Caco-2 (cell line): Measurements from ENCODE around the gene MIF4GD. TPM values are rescaled to one million over a fixed set of nuclear protein-coding genes. Genes with fewer than 3 reads are reported as not detected.

Experiments
- BruUV-seq: library from RNA; stranded (reverse); fragments of 400-500 nt; replicated peaks from 2 replicates; lab custom pipeline; 2021; lab: Mats Ljungman, UMichigan
- CTCF ChIA-PET: fragments of 300-600 bp; sonication (Branson Sonifier 250); formaldehyde crosslinking; loops from one replicate; lab custom pipeline; 2022; ENCODE audit warnings: antibody characterized with exemption; lab: Charles Lee
- POLR2A ChIA-PET: fragments of 300-600 bp; sonication (Branson Sonifier 250); formaldehyde crosslinking; loops from one replicate; lab custom pipeline; 2022; ENCODE audit warnings: antibody characterized with exemption; lab: Charles Lee
- DNase-seq, 2 experiments: peaks; one replicate each; pipeline versions ENCODE4 v3.0.0 to v3.0.0-alpha.2; 2020 to 2022
- H3K27me3 ChIP-seq: replicated peaks from 2 replicates; pipeline ENCODE4 v1.6.0; 2011; ENCODE audit warnings: low read length; ENCODE audit not compliant: control insufficient read depth, insufficient read depth
- H3K36me3 ChIP-seq: 2 replicates; pipeline ENCODE4 v1.5.1; 2011; ENCODE audit warnings: low read length; ENCODE audit not compliant: control insufficient read depth, insufficient read depth
- H3K4me1 ChIP-seq: fragments of 250-450 bp; sonication (Bioruptor Pico); 2 replicates; pipeline ENCODE4 v1.5.1; 2020; ENCODE audit warnings: mild to moderate bottlenecking
- H3K4me3 ChIP-seq: 2 replicates; pipeline ENCODE4 v1.5.1; 2011; ENCODE audit warnings: low read depth, mild to moderate bottlenecking, control low read depth, low read length
- H3K9me3 ChIP-seq: fragments of 250-450 bp; sonication (Bioruptor Pico); 2 replicates; pipeline ENCODE4 v1.5.1; 2020; ENCODE audit warnings: mild to moderate bottlenecking, moderate library complexity
- H3K27ac Mint-ChIP-seq: one replicate; pipeline ENCODE4 v1.8.0; 2022; ENCODE audit warnings: mixed read lengths; ENCODE audit not compliant: unreplicated experiment
- H3K27me3 Mint-ChIP-seq: one replicate; pipeline ENCODE4 v1.8.0; 2022; ENCODE audit warnings: mixed read lengths; ENCODE audit not compliant: insufficient read depth, unreplicated experiment
- H3K36me3 Mint-ChIP-seq: one replicate; pipeline ENCODE4 v1.8.0; 2022; ENCODE audit warnings: mild to moderate bottlenecking, mixed read lengths; ENCODE audit not compliant: insufficient read depth, unreplicated experiment
- H3K4me1 Mint-ChIP-seq: one replicate; pipeline ENCODE4 v1.8.0; 2022; ENCODE audit warnings: low read depth, mixed read lengths; ENCODE audit not compliant: unreplicated experiment
- H3K4me3 Mint-ChIP-seq: one replicate; pipeline ENCODE4 v1.8.0; 2022; ENCODE audit warnings: mild to moderate bottlenecking, moderate library complexity, mixed read lengths; ENCODE audit not compliant: unreplicated experiment
- H3K9me3 Mint-ChIP-seq: one replicate; pipeline ENCODE4 v1.8.0; 2022; ENCODE audit warnings: mixed read lengths; ENCODE audit not compliant: unreplicated experiment
- CTCF ChIP-seq, 2 experiments: fragments of 200-600 bp in 1 of 2; IDR thresholded peaks; 1 replicate in 1 of 2; 2 replicates in 1 of 2; pipeline versions ENCODE4 v1.5.1 to v1.8.0; 2011 to 2022; ENCODE audit warnings: antibody characterized with exemption in 1 of 2, control low read depth in 1 of 2, inconsistent platforms in 1 of 2, low read depth in 1 of 2, low read length in 1 of 2, mild to moderate bottlenecking in 1 of 2, moderate library complexity in 1 of 2; ENCODE audit not compliant: insufficient read depth in 1 of 2, severe bottlenecking in 1 of 2, unreplicated experiment in 1 of 2
- intact Hi-C: fragments of 100-400 bp; cut with micrococcal nuclease; formaldehyde crosslinking; loops from one replicate; pipeline ENCODE4 v1.10.0; 2022; ENCODE audit not compliant: unreplicated experiment
- total RNA-seq: library from RNA; stranded (reverse); gene quantifications from 2 replicates; pipeline ENCODE4 v1.2.3, GENCODE V29; 2022

MIF4GD gene
- total RNA-seq, 1 experiment from 2014 or later, result 27.3 TPM

- no peak for DNase-seq
- Mint-ChIP-seq H3K4me3 (no peak overlapping the region), H3K4me1 (peaks cover 33% of the 10 kb centered on the region), H3K27me3 (no peaks in the 10 kb centered on the region), H3K9me3 (no peaks in the 10 kb centered on the region), H3K27ac (no peak overlapping the region), H3K36me3 (peaks cover 18% of the 10 kb centered on the region)
- BruUV-seq, result no TSS peak
- CTCF ChIA-PET, result interaction anchor here (0.9 kb wide), 1 partner anchor 12 kb away, joined by 8 read pairs; no protein-coding TSS in a partner anchor
- TF ChIP-seq CTCF (IDR thresholded peaks at IDR 0.05; ENCODE audit: insufficient read depth in 1 of 2, low read depth in 1 of 2, low read length in 1 of 2, severe bottlenecking in 1 of 2, unreplicated experiment in 1 of 2), result no peak
- POLR2A ChIA-PET, result interaction anchor here (0.7 kb wide), 1 partner anchor 425 kb away, joined by 4 read pairs; no protein-coding TSS in a partner anchor
- no peaks in the 10 kb centered on the region for H3K4me1 ChIP-seq
- no peaks in the 10 kb centered on the region for H3K36me3 ChIP-seq
- no peaks in the 10 kb centered on the region for H3K27me3 ChIP-seq
- intact Hi-C loops, result no loop called here
- H3K9me3 ChIP-seq, result no peaks in the 10 kb centered on the region
- H3K4me3 ChIP-seq, result no peak overlapping the region
Measured at GRCh38 chr17:75252039-75252816, 18.8 kb downstream of the MIF4GD start.

- CTCF ChIA-PET, result interaction anchor here (1.1 kb wide), 1 partner anchor 21 kb away, joined by 3 read pairs; the partner anchor contains the start of gene MIF4GD
- intact Hi-C loops, result no loop called here
Measured at GRCh38 chr17:75250009-75250471, 21.0 kb downstream of the MIF4GD start.

More at GRCh38 chr17:75250009-75250471, 21.0 kb downstream of the MIF4GD start:
- no peaks in the 10 kb centered on the region for H3K4me1 ChIP-seq
- no TSS peak for BruUV-seq
- no peaks in the 10 kb centered on the region for H3K27me3 Mint-ChIP-seq
- no peak for DNase-seq
- no peak for TF ChIP-seq CTCF (IDR thresholded peaks at IDR 0.05; ENCODE audit: insufficient read depth in 1 of 2, low read depth in 1 of 2, low read length in 1 of 2, severe bottlenecking in 1 of 2, unreplicated experiment in 1 of 2)
- H3K9me3 Mint-ChIP-seq, result no peaks in the 10 kb centered on the region
- H3K4me3 Mint-ChIP-seq, result no peak overlapping the region
- H3K27ac Mint-ChIP-seq, result no peak overlapping the region
- no peaks in the 10 kb centered on the region for H3K9me3 ChIP-seq
- H3K27me3 ChIP-seq, result no peaks in the 10 kb centered on the region
- POLR2A ChIA-PET, result interaction anchor here (0.6 kb wide), 1 partner anchor 156 kb away, joined by 3 read pairs; the partner anchor contains the start of gene GRB2
- peaks cover 24% of the 10 kb centered on the region for H3K36me3 Mint-ChIP-seq
- H3K4me3 ChIP-seq, result no peak overlapping the region
- H3K4me1 Mint-ChIP-seq, result peaks cover 22% of the 10 kb centered on the region
- peaks cover 2% of the 10 kb centered on the region; the same call in 1 of the 2 replicates for H3K36me3 ChIP-seq
